HepG2 (cell line): Measurements from ENCODE around the gene SLC26A4. TPM values are rescaled to one million over a fixed set of nuclear protein-coding genes. Genes with fewer than 3 reads are reported as not detected.
A peak's percentile ranks its signal among the peaks of the same experiment; 100 is the strongest.

Experiments used
- ATAC-seq: fragments of 200-7000 bp; cut with Tn5 transposase; 3 replicates; pipeline ENCODE4 v1.9.1; 2020; ENCODE audit warnings: mild to moderate bottlenecking, moderate library complexity
- BruUV-seq: library from RNA; stranded (reverse); fragments of 400-500 nt; replicated peaks from 2 replicates; lab custom pipeline; 2021; lab: Mats Ljungman, UMichigan
- CTCF ChIA-PET: fragments of 300-600 bp; formaldehyde crosslinking; extraction: SDS; loops from one replicate; lab custom pipeline; 2021; ENCODE audit warnings: low total read pairs, inconsistent platforms, low intra/inter-chr PET ratio; lab: Yijun Ruan, JAX
- POLR2A ChIA-PET: fragments of 350-600 bp; sonication (Branson Sonifier 250); formaldehyde crosslinking; loops from one replicate; lab custom pipeline; 2020; ENCODE audit warnings: antibody characterized with exemption, inconsistent platforms; lab: Yijun Ruan, JAX
- DNase-seq: peaks from one replicate; pipeline ENCODE4 v3.0.0-alpha.2; 2015; ENCODE audit warnings: low spot score
- FAIRE-seq: peaks from 3 replicates; lab custom pipeline; 2011; peaks lifted over from hg19 to GRCh38; lab: Jason Lieb, UNC
- H2AFZ ChIP-seq: one replicate; pipeline ENCODE4 v1.6.1; 2011; ENCODE audit warnings: low read length, inconsistent platforms
- H3K27ac ChIP-seq: fragments of 300-600 bp; 3 replicates; pipeline ENCODE4 v1.8.0; 2011; ENCODE audit warnings: mixed run types, mild to moderate bottlenecking, mixed read lengths, low read length, inconsistent platforms; ENCODE audit not compliant: insufficient read depth; ENCODE audit errors: extremely low read length
- H3K27me3 ChIP-seq, 2 experiments: fragments of 200-600 bp in 1 of 2; 2 replicates in 1 of 2; 3 replicates in 1 of 2; pipeline versions ENCODE4 v1.6.0 to v1.8.0; 2011; ENCODE audit warnings: low read length in 2 of 2, mild to moderate bottlenecking in 2 of 2, moderate library complexity in 2 of 2, inconsistent platforms in 1 of 2; ENCODE audit not compliant: insufficient read depth in 2 of 2, control insufficient read depth in 1 of 2
- H3K36me3 ChIP-seq, 2 experiments: fragments of 200-600 bp in 1 of 2; replicated peaks in 1 of 2; 2 replicates in 1 of 2; 3 replicates in 1 of 2; pipeline versions ENCODE4 v1.5.1 to v1.8.0; 2011; ENCODE audit warnings: low read length in 2 of 2, inconsistent platforms in 1 of 2; ENCODE audit not compliant: insufficient read depth in 2 of 2, control insufficient read depth in 1 of 2
- H3K4me1 ChIP-seq: 2 replicates; pipeline ENCODE4 v1.5.1; 2012; ENCODE audit warnings: low read length, inconsistent platforms; ENCODE audit not compliant: insufficient read depth
- H3K4me2 ChIP-seq: 2 replicates; pipeline ENCODE4 v1.6.0; 2011; ENCODE audit warnings: low read depth, low read length, inconsistent platforms
- H3K4me3 ChIP-seq, 3 experiments: fragments of 200-600 bp in 1 of 3; sonication (generic), shearing (Covaris generic) in 1 of 3; replicated peaks in 1 of 3; 2 replicates each; pipeline ENCODE4 v1.5.1; 2011 to 2016; ENCODE audit warnings: low read length in 3 of 3, inconsistent platforms in 2 of 3, low read depth in 2 of 3, mild to moderate bottlenecking in 2 of 3, control low read depth in 1 of 3, mixed read lengths in 1 of 3; ENCODE audit not compliant: insufficient read depth in 1 of 3
- H3K79me2 ChIP-seq: one replicate; pipeline ENCODE4 v1.6.1; 2011; ENCODE audit warnings: low read length, inconsistent platforms; ENCODE audit not compliant: insufficient read depth
- H3K9ac ChIP-seq: 2 replicates; pipeline ENCODE4 v1.6.0; 2011; ENCODE audit warnings: mild to moderate bottlenecking, low read depth, low read length, inconsistent platforms; ENCODE audit not compliant: insufficient read depth
- H3K9me3 ChIP-seq: 2 replicates; pipeline ENCODE4 v1.5.1; 2012; ENCODE audit warnings: mild to moderate bottlenecking, low read length
- H4K20me1 ChIP-seq: 2 replicates; pipeline ENCODE4 v1.6.0; 2011; ENCODE audit warnings: inconsistent platforms, mild to moderate bottlenecking, low read length, moderate library complexity; ENCODE audit not compliant: insufficient read depth
- BRCA1 ChIP-seq: sonication (generic); formaldehyde crosslinking; IDR thresholded peaks from 2 replicates; pipeline ENCODE4 v1.4.0; 2020; ENCODE audit warnings: missing genetic modification reagents
- GTF3A ChIP-seq: sonication (generic); formaldehyde crosslinking; conservative IDR thresholded peaks from 2 replicates; pipeline ENCODE4 v1.4.0; 2020; ENCODE audit warnings: mild to moderate bottlenecking, missing genetic modification reagents
- HMG20B ChIP-seq: conservative IDR thresholded peaks from 2 replicates; pipeline ENCODE4 v1.6.1; 2016; ENCODE audit warnings: missing genetic modification reagents, missing compliant biosample characterization
- IRF1 ChIP-seq: sonication (generic); formaldehyde crosslinking; IDR thresholded peaks from 2 replicates; pipeline ENCODE4 v1.4.0; 2020; ENCODE audit warnings: low read depth, mild to moderate bottlenecking, missing genetic modification reagents
- ISX ChIP-seq: sonication (generic); formaldehyde crosslinking; conservative IDR thresholded peaks from 2 replicates; pipeline ENCODE4 v1.5.0; 2020; ENCODE audit warnings: missing genetic modification reagents
- MATR3 ChIP-seq: sonication (generic); formaldehyde crosslinking; IDR thresholded peaks from 2 replicates; pipeline ENCODE4 v1.4.0; 2020; ENCODE audit warnings: missing genetic modification reagents
- NR2F1 ChIP-seq, 2 experiments: fragments of 450-650 bp in 1 of 2; formaldehyde crosslinking in 1 of 2; IDR thresholded peaks; 2 replicates each; pipeline versions ENCODE4 v1.5.0 to v1.6.1; 2016 to 2020; ENCODE audit warnings: mild to moderate bottlenecking in 1 of 2, missing compliant biosample characterization in 1 of 2, missing genetic modification reagents in 1 of 2, moderate library complexity in 1 of 2
- RBM22 ChIP-seq: fragments of 200-400 bp; formaldehyde crosslinking; optimal IDR thresholded peaks from 2 replicates; pipeline ENCODE3; 2017; ENCODE audit warnings: mild to moderate bottlenecking, low read length, moderate library complexity
- SCMH1 ChIP-seq: sonication (generic); formaldehyde crosslinking; IDR thresholded peaks from 2 replicates; pipeline ENCODE4 v1.9.0; 2021; ENCODE audit warnings: missing genetic modification reagents, mild to moderate bottlenecking, borderline replicate concordance
- SIX1 ChIP-seq: sonication (generic); formaldehyde crosslinking; IDR thresholded peaks from 2 replicates; pipeline ENCODE4 v1.4.0; 2020; ENCODE audit warnings: missing genetic modification reagents, borderline replicate concordance
- TCF12 ChIP-seq, 2 experiments: fragments of 450-650 bp in 1 of 2; sonication (generic) in 1 of 2; formaldehyde crosslinking in 1 of 2; IDR thresholded peaks; 2 replicates each; pipeline versions ENCODE4 v1.6.1 to v1.8.0; 2017 to 2022; ENCODE audit warnings: antibody characterized with exemption in 1 of 2, mild to moderate bottlenecking in 1 of 2, missing genetic modification reagents in 1 of 2, moderate library complexity in 1 of 2
- ZFY ChIP-seq: sonication (generic); formaldehyde crosslinking; IDR thresholded peaks from 2 replicates; pipeline ENCODE4 v1.4.0; 2020; ENCODE audit warnings: missing genetic modification reagents
- ZNF10 ChIP-seq: sonication (generic); formaldehyde crosslinking; IDR thresholded peaks from 2 replicates; pipeline ENCODE4 v1.4.0; 2020; ENCODE audit warnings: mild to moderate bottlenecking, low read depth, missing genetic modification reagents, borderline replicate concordance
- ZNF275 ChIP-seq: sonication (generic); formaldehyde crosslinking; IDR thresholded peaks from 2 replicates; pipeline ENCODE4 v1.8.0; 2022; ENCODE audit warnings: missing genetic modification reagents, mild to moderate bottlenecking, inconsistent platforms, borderline replicate concordance
- ZNF496 ChIP-seq: sonication (generic); formaldehyde crosslinking; IDR thresholded peaks from 2 replicates; pipeline ENCODE4 v1.8.1; 2023; ENCODE audit warnings: mild to moderate bottlenecking, moderate library complexity, missing genetic modification reagents; ENCODE audit not compliant: insufficient replicate concordance
- ZNF567 ChIP-seq: sonication (generic); formaldehyde crosslinking; IDR thresholded peaks from 2 replicates; pipeline ENCODE4 v1.8.1; 2023; ENCODE audit warnings: mild to moderate bottlenecking, missing genetic modification reagents, borderline replicate concordance
- ZNF691 ChIP-seq: sonication (generic); formaldehyde crosslinking; IDR thresholded peaks from 2 replicates; pipeline ENCODE4 v1.4.0; 2020; ENCODE audit warnings: missing genetic modification reagents, low read depth, mild to moderate bottlenecking, borderline replicate concordance
- ZNF724P ChIP-seq: sonication (generic); formaldehyde crosslinking; IDR thresholded peaks from 2 replicates; pipeline ENCODE4 v1.8.0; 2022; ENCODE audit warnings: missing genetic modification reagents, borderline replicate concordance
- ZNF747 ChIP-seq: sonication (generic); formaldehyde crosslinking; IDR thresholded peaks from 2 replicates; pipeline ENCODE4 v1.8.1; 2023; ENCODE audit warnings: missing genetic modification reagents, mild to moderate bottlenecking, borderline replicate concordance
- ZNF816 ChIP-seq: sonication (generic); formaldehyde crosslinking; IDR thresholded peaks from 2 replicates; pipeline ENCODE4 v1.8.0; 2022; ENCODE audit warnings: missing genetic modification reagents, mild to moderate bottlenecking, borderline replicate concordance
- WGBS: methylation state at CpG from one replicate; pipeline ENCODE4 v1.1.6; 2017; ENCODE audit warnings: low lambda C conversion rate; 5-methylcytosine and 5-hydroxymethylcytosine counted together
- in situ Hi-C: cut with HindIII; loops from 2 replicates; pipeline ENCODE4 v1.10.0; 2017; ENCODE audit warnings: low pct_unique_long_range_greater_than_20kb; ENCODE audit not compliant: extremely low pct_ligation_motif_present
- intact Hi-C: fragments of 100-400 bp; cut with micrococcal nuclease; formaldehyde crosslinking; loops from one replicate; pipeline ENCODE4 v1.10.0; 2022; ENCODE audit not compliant: unreplicated experiment
- polyA plus RNA-seq, 8 experiments: library from polyadenylated mRNA; depleted of rRNA in 3 of 8; stranded (reverse) in 7 of 8; unstranded in 1 of 8; fragments of >200 nt; fragmentation: Illumina TruSeq in 4 of 8; extraction: Trizol in 4 of 8; gene quantifications; 2 replicates each; pipeline versions ENCODE4 v1.2.1 to v1.2.3, GENCODE V29; 2011 to 2016; ENCODE audit warnings: low read depth in 4 of 8, missing spikeins in 1 of 8, mixed read lengths in 1 of 8; ENCODE audit not compliant: insufficient read depth in 1 of 8
- total RNA-seq, 5 experiments: library from RNA; depleted of rRNA; stranded (reverse); fragments of >200 nt; fragmentation: Illumina TruSeq; extraction: Trizol; gene quantifications; 2 replicates each; pipeline ENCODE4 v1.2.3, GENCODE V29; 2016; ENCODE audit warnings: low read depth in 1 of 5

SLC26A4 gene
- total and polyA plus RNA-seq, 2 of the 13 experiments (the other 11 are each of a cell fraction or from before 2014, with no cell fraction given), result 0.08 to 0.11 TPM

- no TSS peak for BruUV-seq
- ATAC-seq (peak; percentile 7), DNase-seq (no peak), FAIRE-seq (no peak)
- Histone ChIP-seq H3K9me3 (no peaks in the 10 kb centered on the region), H3K4me3 (peak overlapping the region; percentile 44 to 70 (median 65); a peak in 5 of 6 replicates), H3K79me2 (no peaks in the 10 kb centered on the region), H3K4me2 (peak overlapping the region; percentile 77), H3K27me3 (peaks cover 9 to 37% of the 10 kb centered on the region in 2 experiments), H3K27ac (no peak overlapping the region), H3K36me3 (no peaks in the 10 kb centered on the region), H3K4me1 (peaks cover 17% of the 10 kb centered on the region), H2AFZ (no peak overlapping the region), H3K9ac (no peak overlapping the region; the same call in 1 of the 2 replicates), H4K20me1 (no peaks in the 10 kb centered on the region; the same call in 1 of the 2 replicates)
- in situ Hi-C loops, result no loop called here
- intact Hi-C loops, result no loop called here
- ChIA-PET POLR2A (no interaction called here), CTCF (no interaction called here)
- WGBS, result 10% methylated on average over 10 of the region's 20 CpGs
- TF ChIP-seq ZNF747 (CRISPR knock-in tag), result no peak
- no peak for TF ChIP-seq BRCA1 (CRISPR knock-in tag)
- TF ChIP-seq ZNF10 (CRISPR knock-in tag), result no peak
- no peak for TF ChIP-seq RBM22
- no peak for TF ChIP-seq TCF12 (IDR thresholded peaks at IDR 0.05)
- no peak for TF ChIP-seq TCF12 (CRISPR knock-in tag; IDR thresholded peaks at IDR 0.05)
- TF ChIP-seq ZNF496 (CRISPR knock-in tag), result no peak
- TF ChIP-seq ZNF567 (CRISPR knock-in tag), result no peak
- no peak for TF ChIP-seq MATR3
- TF ChIP-seq ZNF724P (CRISPR knock-in tag), result 0 out of 2 replicates have a peak, but pooled peaks have one; percentile 19
- no peak for TF ChIP-seq GTF3A (CRISPR knock-in tag)
- TF ChIP-seq NR2F1 (CRISPR knock-in tag; IDR thresholded peaks at IDR 0.05), result no peak
- TF ChIP-seq SCMH1 (CRISPR knock-in tag), result no peak
- no peak for TF ChIP-seq ZNF816 (CRISPR knock-in tag)
- TF ChIP-seq ZFY (CRISPR knock-in tag), result 0 out of 2 replicates have a peak, but pooled peaks have one; percentile 21
- TF ChIP-seq ZNF275 (CRISPR knock-in tag), result no peak
- TF ChIP-seq HMG20B (CRISPR knock-in tag), result no peak
- TF ChIP-seq ISX, result no peak
- TF ChIP-seq ZNF691 (CRISPR knock-in tag), result no peak
- TF ChIP-seq SIX1, result no peak
- no peak for TF ChIP-seq IRF1
Measured at GRCh38 chr7:107661865-107662379, 1.3 kb downstream of the SLC26A4 start.
